Calu3 (cell line): ENCODE measurements around the gene FIG4. TPM values are rescaled to one million over a fixed set of nuclear protein-coding genes. Genes with fewer than 3 reads are reported as not detected.

ENCODE experiments used
- BruUV-seq: library from RNA; stranded (reverse); fragments of 400-500 nt; replicated peaks from 2 replicates; lab custom pipeline; 2021; lab: Mats Ljungman, UMichigan
- CTCF ChIA-PET: fragments of 300-600 bp; sonication (Branson Sonifier 250); formaldehyde crosslinking; loops from one replicate; lab custom pipeline; 2022; ENCODE audit warnings: antibody characterized with exemption; lab: Charles Lee
- DNase-seq: peaks from one replicate; pipeline ENCODE4 v3.0.0; 2022
- H3K27ac Mint-ChIP-seq: one replicate; pipeline ENCODE4 v1.8.0; 2022; ENCODE audit warnings: mixed read lengths; ENCODE audit not compliant: unreplicated experiment
- H3K27me3 Mint-ChIP-seq: one replicate; pipeline ENCODE4 v1.8.0; 2022; ENCODE audit warnings: mixed read lengths; ENCODE audit not compliant: unreplicated experiment
- H3K36me3 Mint-ChIP-seq: one replicate; pipeline ENCODE4 v1.8.0; 2022; ENCODE audit warnings: mild to moderate bottlenecking, moderate library complexity, mixed read lengths; ENCODE audit not compliant: insufficient read depth, unreplicated experiment
- H3K4me1 Mint-ChIP-seq: one replicate; pipeline ENCODE4 v1.8.0; 2022; ENCODE audit warnings: mild to moderate bottlenecking, low read depth, mixed read lengths; ENCODE audit not compliant: unreplicated experiment
- H3K4me3 Mint-ChIP-seq: one replicate; pipeline ENCODE4 v1.8.0; 2022; ENCODE audit warnings: mild to moderate bottlenecking, low read depth, moderate library complexity, mixed read lengths; ENCODE audit not compliant: unreplicated experiment
- H3K9me3 Mint-ChIP-seq: one replicate; pipeline ENCODE4 v1.8.0; 2022; ENCODE audit warnings: low read depth, mixed read lengths; ENCODE audit not compliant: unreplicated experiment
- CTCF ChIP-seq: fragments of 200-600 bp; IDR thresholded peaks from one replicate; pipeline ENCODE4 v1.8.0; 2022; ENCODE audit warnings: antibody characterized with exemption; ENCODE audit not compliant: unreplicated experiment
- intact Hi-C: fragments of 100-400 bp; cut with micrococcal nuclease; formaldehyde crosslinking; loops from one replicate; pipeline ENCODE4 v1.10.0; 2022; ENCODE audit not compliant: unreplicated experiment
- total RNA-seq: library from RNA; stranded (reverse); gene quantifications from 2 replicates; pipeline ENCODE4 v1.2.3, GENCODE V29; 2022

Gene FIG4
- total RNA-seq, 1 experiment from 2014 or later: 14.7 TPM

- no peak for TF ChIP-seq CTCF
- peaks cover 24% of the 10 kb centered on the region for H3K4me1 Mint-ChIP-seq
- peak; percentile 28 for DNase-seq
- no peaks in the 10 kb centered on the region for H3K27me3 Mint-ChIP-seq
- CTCF ChIA-PET: no interaction called here
- intact Hi-C loops: no loop called here
- H3K9me3 Mint-ChIP-seq: peaks cover 4% of the 10 kb centered on the region
- BruUV-seq: no TSS peak
- no peak overlapping the region for H3K4me3 Mint-ChIP-seq
- H3K27ac Mint-ChIP-seq: peak overlapping the region; percentile 30
- peaks cover 5% of the 10 kb centered on the region for H3K36me3 Mint-ChIP-seq
Measured at GRCh38 chr6:109772883-109773431, 81.9 kb downstream of the FIG4 start.

- Mint-ChIP-seq H3K27me3 (no peaks in the 10 kb centered on the region), H3K36me3 (no peaks in the 10 kb centered on the region), H3K27ac (no peak overlapping the region), H3K4me3 (no peak overlapping the region), H3K9me3 (no peaks in the 10 kb centered on the region), H3K4me1 (no peaks in the 10 kb centered on the region)
- CTCF ChIA-PET: no interaction called here
- intact Hi-C loops: no loop called here
- BruUV-seq: no TSS peak
- TF ChIP-seq CTCF: no peak
- no peak for DNase-seq
Measured at GRCh38 chr6:109781001-109781400, 89.9 kb downstream of the FIG4 start.

GRCh38 chr6:109782491-109782999 is 91.4 kb downstream of the FIG4 start:
- H3K4me3 Mint-ChIP-seq: no peak overlapping the region
- H3K4me1 Mint-ChIP-seq: no peaks in the 10 kb centered on the region
- BruUV-seq: no TSS peak
- CTCF ChIA-PET: interaction anchor here (0.8 kb wide), 1 partner anchor 257 kb away, joined by 3 read pairs; no protein-coding TSS in a partner anchor
- no peaks in the 10 kb centered on the region for H3K36me3 Mint-ChIP-seq
- no peak for DNase-seq
- no peaks in the 10 kb centered on the region for H3K9me3 Mint-ChIP-seq
- TF ChIP-seq CTCF: no peak
- no peak overlapping the region for H3K27ac Mint-ChIP-seq
- H3K27me3 Mint-ChIP-seq: no peaks in the 10 kb centered on the region
- intact Hi-C loops: no loop called here

- H3K9me3 Mint-ChIP-seq: no peaks in the 10 kb centered on the region
- CTCF ChIA-PET: interaction anchor here (0.8 kb wide), 1 partner anchor 256 kb away, joined by 3 read pairs; no protein-coding TSS in a partner anchor
- BruUV-seq: no TSS peak
Measured at GRCh38 chr6:109783250-109783986, 92.3 kb downstream of the FIG4 start.

More at GRCh38 chr6:109783250-109783986, 92.3 kb downstream of the FIG4 start:
- DNase-seq: no peak
- Mint-ChIP-seq H3K27ac (no peak overlapping the region), H3K36me3 (no peaks in the 10 kb centered on the region), H3K4me3 (no peak overlapping the region), H3K27me3 (no peaks in the 10 kb centered on the region), H3K4me1 (no peaks in the 10 kb centered on the region)
- intact Hi-C loops: no loop called here
- TF ChIP-seq CTCF: no peak
